ENCODE results near the gene TNFSF8.
A peak's percentile ranks its signal among the peaks of the same experiment; 100 is the strongest.

TNFSF8 gene

DNA sequence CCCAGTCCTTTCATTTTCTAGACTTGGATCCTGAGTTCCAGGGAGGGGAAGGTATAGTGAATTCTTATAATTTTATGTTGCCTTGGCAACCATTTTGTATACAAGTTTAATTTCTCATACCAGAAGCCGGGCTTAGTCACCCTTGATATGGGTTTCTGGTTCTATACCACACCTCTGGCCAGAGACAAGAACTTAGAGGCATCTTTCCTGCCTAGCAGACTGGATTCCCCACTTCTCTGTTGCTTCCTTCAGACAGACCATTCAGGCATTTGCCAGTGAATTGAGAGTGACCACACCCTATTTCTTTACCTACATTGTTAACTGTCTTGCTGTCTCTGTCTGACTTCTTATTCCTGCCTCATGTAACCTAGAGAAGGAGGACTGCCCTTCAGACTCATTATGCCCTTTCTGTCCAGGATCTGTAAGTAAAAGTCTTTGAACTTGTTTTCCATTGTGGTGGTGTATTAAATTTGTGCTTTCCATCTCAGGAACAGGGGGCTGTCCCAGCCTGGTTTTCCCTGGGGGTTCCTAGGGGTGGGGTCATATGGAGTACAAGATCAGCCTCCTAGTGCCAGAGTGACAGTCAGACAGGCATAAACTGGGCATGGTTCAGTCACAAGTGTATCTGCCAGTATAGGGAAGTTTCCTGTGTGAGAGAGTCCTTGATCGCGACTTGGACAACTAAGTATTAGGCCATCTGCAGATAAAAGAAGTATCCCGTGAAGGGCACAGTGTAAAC, 27.4 kb downstream of the TNFSF8 start:
- DNase-seq: peak in 1 of 2 donors; percentile 74

DNA sequence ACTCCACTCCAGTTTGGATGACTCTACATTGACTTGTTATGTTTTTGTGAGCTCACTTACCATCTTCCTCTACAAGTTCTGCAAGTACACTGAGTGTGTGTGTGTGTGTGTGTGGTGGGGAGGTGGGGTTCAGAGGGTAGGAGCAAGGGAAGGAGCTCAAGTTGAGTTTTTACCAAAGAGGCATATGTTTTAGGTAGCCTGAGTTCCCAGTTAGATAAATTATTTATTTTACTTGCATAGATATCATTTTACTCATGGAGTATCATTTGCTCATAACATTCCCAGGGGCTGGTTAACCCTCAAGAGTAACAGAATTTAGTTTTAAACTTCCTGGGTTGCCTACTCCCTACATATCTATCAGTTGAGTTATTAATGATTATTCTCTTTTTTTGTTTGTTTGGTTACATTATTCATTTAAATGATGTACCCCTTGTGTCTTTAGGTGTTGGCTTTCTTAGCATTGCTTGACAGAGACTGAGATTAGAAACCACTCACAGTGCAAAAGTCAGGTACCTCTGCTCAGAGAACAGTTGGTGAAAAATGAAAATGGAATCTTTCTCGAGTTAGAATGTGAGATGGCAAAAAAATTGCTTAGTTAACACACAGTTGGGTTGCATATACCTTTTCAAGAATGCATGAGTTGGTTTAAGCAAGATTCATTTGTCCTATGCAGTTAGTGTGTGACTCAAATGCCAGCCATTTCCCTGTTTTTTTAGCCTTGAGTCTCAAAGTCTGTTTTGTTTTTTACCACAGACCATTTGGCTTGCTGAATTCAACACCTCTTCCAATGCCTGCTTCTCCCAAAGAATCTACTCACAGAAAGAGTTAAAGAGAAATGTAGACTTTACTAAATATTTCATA, 29.2 kb downstream of the TNFSF8 start:
- DNase-seq: no peak

GRCh38 chr9:114899995-114900394, 30.4 kb downstream of the TNFSF8 start:
- peak in 1 of 2 donors; percentile 42 for DNase-seq

DNA sequence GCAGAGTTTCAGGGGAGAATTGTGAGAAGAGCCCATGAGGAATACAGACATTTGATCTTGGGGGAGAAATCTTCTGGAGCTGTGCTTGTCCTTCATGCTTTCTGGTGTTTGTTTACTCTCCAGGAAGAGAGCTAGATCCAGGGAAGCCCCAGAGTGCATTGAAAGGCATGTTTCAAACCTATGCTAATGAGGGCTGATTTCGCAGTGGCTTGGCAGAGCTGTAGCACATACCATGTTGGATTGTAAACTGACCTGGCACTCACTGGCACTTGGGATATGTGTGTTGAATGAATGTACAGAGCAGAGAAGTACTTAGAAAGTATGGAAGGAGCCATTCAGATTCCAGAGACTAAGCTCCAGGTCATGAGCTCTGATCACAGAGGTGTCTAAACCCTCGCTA, 30.9 kb downstream of the TNFSF8 start:
- DNase-seq: no peak

DNA sequence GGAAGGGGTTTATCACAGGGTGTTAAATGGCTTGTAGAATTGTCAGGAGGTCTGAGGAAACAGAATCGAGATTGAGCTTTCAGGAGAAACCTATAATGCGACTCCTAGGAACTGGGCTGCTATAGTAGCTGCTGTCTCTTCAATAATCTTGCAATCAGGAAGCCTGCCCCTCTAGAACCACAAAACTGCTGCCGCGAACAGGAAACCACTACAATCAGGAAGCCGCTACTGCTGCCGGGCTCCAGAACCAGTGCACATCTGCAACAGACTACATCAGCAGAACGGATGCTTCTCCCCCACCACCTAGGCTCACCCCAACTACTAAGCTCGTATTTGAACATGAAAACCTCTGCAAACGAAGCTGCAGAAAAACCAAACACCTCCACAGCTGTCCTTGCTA, 31.6 kb downstream of the TNFSF8 start:
- peak; percentile 62 to 64 for DNase-seq

DNA sequence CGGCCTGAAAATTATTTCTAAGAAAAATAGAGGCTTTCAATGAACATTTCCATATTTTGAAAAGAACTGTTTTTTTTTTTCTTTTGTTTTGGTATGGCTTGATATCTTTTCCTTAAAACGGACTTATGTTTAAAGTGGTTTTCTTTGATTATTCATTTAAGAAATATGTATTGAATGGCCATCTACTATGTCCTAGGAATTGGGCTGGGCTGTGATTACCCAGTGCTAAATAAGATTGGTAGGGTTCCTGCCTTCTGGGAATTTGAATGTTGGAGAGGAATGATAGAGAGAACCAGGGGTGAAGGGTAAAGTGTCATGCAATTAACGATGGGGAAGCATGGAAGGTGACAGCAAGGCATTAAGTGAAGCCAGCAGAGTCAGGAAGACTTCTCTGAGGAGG, 33.2 kb downstream of the TNFSF8 start:
- no peak for DNase-seq

DNA sequence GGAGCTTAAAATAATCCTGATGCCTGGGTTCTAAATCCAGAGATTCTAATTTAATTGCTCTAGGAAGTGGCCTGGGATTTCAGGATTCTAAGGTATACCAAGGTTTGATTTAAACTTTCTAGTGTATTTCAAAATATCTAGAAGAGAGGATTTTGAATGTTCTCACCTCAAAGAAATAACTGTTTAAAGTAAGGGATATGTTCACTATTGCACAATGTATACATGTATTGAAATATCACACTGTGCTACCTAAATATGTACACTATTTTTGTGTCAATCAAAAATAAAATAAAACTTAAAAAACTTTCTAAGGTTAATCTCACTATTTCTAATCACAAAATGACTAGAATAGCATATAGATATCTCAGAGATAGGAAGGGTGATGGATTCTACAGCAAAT, 34.0 kb downstream of the TNFSF8 start:
- DNase-seq: no peak

DNA sequence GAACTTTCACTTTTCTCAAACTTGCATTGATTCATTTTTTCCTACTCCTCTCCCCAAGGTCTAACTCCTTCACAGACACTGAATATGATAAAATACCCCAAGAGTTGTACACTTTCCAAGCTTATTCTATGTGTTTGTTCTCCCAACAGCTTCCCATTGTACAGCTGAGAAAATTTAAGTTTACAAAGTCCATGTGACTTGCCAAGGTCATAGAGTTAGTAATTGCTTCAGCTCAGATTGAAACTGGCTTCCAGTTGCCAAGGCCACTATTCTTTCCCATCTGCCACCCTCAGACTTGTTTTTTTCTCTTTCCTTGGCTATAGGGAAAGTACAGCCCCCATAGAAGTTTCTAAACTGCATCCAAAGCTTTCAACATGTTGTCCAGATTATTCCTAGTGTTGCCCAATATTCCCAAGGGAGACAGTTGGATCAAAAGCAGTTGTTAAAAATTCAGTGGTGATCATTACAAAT, 34.8 kb downstream of the TNFSF8 start:
- DNase-seq: peak in 1 of 2 donors; percentile 60

DNA sequence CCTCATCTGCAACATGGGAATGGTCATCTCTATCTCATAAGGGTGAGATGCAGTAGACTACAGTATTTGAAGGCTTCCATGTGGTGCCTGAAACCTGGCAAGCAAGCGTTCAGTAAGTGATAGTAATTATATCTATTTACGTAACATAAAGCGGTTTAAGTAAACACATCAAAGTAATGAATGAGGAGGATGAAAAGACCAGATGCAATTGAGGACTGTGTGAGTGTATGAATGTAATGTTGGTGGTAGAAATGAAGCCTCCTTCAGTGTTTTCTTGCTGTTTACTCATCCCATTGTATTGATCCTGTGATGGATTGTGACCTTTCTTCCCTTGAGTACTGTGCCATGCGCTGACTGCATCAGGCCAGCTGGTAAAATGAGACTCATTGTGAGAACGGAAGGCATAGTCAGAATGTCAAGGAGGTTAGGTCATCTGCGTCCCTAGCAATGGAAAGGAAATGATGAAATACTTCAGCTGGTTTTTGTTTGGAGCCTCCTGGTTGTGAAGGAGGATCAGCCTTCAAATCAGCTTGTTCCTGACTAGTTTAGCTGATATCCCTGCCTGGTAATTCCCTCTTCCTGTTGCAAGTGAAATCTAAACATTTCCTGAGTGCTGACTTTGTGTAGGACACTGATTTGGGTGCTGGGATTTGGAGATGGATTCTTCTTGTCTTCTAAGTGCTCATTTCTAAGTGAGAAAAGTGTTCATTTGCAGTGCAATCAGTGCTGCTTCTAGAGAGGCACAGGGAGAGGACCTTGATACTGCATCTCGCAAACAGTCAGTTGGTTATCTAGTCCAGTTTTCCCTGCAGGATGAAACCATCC, 35.6 kb downstream of the TNFSF8 start:
- DNase-seq: peak; percentile 87 to 98

DNA sequence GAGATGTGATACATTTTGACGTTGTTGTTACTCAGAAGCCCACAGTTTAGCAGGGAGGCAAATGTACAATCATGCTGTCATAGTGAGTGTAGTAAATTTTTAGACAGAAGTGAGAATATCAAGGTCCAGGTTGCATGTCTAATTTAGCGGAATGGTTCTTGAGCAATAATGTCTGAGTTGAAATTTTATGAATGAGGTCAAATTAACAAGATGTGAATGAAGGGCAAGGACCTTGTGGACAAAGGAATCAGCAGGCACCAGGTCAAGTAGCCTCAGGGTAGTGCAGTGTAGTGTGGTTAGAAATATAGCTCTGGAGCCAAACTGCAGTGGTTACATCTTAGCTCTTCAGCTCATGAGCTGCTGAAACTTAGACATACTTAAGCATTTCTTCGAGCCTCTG, 36.2 kb downstream of the TNFSF8 start:
- DNase-seq: no peak

- peak; percentile 84 to 97 for DNase-seq
These were observed 37.0 kb downstream of the TNFSF8 start for GRCh38 chr9:114893221-114894010.

DNA sequence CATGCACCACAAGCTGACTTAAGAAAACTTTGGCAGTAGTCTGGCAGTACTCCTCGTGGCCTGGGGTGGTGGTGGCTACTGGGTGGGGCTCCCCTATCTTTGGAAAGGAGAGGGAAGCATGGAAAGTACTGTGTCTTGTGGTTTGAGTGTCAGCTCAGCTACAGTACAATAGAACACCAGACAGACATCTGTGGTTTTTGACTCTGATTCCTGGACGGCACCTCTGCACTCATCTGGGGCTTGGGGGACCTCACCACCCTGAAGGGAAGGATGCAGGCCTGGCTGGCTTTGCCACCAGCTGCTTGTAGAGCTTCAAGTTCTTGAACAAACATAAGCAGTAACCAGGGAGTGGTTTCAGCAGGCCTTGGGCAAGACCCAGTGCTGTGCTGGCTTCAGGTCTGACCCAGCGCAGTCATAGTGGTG, 40.6 kb downstream of the TNFSF8 start:
- DNase-seq: peak; percentile 71 to 89

DNA sequence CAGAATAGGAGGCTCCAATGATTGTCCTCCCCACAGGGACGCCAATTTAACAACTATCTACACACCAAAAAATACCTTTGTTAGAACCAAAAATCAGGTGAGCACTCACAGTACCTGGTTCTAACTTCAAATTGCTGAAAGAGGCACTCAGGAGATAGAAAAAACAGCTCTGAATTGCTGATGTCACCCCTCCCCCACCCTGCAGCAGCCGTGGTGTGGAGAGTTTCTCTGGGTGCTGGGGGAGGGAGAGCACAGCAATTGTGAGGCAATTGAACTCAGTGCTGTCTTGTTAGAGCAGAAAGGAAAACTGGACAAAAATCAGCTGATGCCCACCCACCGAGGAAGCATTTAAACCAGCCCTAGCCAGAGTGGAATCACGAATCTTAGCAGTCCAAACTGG, 41.8 kb downstream of the TNFSF8 start:
- no peak for DNase-seq

DNA sequence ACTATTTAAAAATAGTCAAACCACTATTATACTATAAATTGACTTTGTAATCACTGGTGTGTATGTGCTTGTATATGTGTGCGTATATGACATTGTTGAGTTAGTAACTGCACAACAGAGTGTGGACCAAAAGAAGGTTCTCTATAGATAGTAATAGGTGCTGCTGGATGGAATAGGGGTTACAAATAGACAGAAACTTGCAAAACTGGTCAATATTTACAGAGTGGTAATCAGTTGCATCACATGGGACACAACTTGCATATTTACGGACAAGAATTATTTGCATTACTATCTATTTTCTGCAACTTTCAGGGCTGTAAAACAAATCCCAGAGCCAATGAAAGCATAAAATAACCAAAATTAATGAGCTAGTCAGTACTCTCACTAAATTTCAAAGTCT, 42.4 kb downstream of the TNFSF8 start:
- no peak for DNase-seq

DNA sequence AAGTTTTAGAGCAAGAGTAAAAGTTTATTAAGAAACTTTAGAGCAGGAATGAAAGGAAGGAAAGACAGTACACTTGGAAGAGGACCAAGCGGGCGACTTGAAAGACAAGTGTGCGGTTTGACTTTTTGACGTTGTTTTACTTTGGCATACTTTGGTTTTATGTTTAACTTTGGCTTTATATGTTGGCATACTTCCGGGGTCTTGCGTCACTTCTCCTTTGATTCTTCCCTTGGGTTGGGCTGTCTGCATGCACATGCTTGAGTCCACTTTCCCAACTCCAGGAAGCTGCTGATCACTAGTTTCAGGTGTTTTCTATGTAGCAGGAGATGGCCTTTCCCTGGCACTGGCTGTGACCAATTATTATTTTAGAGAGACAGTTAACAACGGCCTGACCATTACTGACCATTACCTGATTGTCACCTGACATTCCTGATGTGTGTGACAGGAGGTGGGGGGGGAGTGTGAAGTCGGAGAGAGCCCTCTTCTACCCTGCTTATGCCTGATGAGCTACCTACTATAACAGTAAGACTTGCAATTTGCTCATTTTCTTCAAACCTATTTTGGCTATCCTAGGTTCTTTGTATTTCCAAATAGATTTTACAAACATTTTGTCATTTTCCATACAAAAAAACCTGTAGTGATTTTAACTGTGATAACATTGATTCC, 45.5 kb downstream of the TNFSF8 start:
- DNase-seq: no peak

- DNase-seq: peak; percentile 91 to 99
These were observed 46.7 kb downstream of the TNFSF8 start for GRCh38 chr9:114883709-114884108.

DNA sequence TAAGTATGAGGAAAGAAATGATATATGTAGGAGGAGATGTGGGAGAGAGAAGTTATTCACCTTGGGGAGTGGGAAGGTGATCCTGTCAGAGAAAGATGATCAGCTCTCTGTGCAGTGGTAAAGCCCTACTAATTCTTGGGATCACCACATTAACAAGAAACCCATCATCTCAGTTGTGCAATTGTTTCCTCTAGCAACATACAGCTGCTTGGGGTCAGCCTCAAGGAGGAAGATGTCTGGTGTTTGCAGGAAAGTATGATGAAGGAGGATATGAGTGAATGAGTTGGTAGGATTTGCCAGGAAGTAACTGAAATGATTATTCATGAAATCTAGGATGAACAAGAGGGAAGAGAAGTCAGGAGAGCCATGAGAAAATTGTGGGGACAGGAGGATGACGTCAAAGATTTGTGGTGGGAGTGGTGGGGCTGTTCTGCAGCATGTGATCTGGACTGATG, 50.1 kb downstream of the TNFSF8 start:
- peak; percentile 54 to 79 for DNase-seq

GRCh38 chr9:114878879-114879564, 51.4 kb downstream of the TNFSF8 start:
- DNase-seq: peak in 1 of 2 donors; percentile 63

GRCh38 chr9:114869845-114870244, 60.5 kb downstream of the TNFSF8 start:
- no peak for DNase-seq

DNA sequence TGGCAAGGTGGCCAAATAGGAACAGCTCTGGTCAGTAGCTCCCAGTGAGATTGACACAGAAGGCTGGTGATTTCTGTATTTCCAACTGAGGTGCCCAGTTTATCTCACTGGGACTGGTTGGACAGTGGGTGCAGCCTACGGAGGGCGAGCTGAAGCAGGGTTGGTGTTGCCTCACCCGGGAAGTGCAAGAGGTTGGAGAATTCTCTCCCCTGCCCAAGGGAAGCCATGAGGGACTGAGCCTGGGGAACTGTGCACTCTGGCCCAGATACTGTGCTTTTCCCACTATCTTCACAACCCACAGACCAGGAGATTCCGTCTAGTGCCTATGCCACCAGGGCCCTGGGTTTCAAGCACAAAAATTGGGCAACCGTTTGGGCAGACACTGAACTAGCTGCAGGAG, 61.0 kb downstream of the TNFSF8 start:
- DNase-seq: peak in 1 of 2 donors; percentile 81

DNA sequence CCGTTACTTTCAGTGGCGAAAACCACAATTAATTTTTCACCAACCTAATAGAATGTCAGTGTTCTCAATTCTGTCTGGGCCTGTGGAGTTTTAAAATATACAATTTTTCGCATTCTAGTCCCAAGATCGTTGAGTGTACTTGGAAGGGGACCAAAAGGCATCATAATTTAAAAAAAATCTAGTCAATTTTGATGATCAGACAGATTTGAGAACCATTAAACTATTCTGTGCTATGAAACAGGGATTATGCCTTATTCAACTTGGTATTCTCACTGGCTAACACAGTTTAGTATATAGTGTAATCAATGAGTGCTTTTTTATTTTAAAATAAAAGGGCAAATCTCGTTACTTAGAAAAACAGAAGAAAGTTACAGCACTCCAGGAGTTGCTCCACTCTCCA, 63.1 kb downstream of the TNFSF8 start:
- DNase-seq: no peak

All from inflammatory macrophage treated with lipopolysaccharide for 1 hour (primary cell).